ENCODE measurements around the gene EFCAB6. TPM values are rescaled to one million over a fixed set of nuclear protein-coding genes. Genes with fewer than 3 reads are reported as not detected.

Gene EFCAB6
- total RNA-seq, 4 donors from 2014 or later: 1.1 to 3.8 (median 2.7) TPM

DNA sequence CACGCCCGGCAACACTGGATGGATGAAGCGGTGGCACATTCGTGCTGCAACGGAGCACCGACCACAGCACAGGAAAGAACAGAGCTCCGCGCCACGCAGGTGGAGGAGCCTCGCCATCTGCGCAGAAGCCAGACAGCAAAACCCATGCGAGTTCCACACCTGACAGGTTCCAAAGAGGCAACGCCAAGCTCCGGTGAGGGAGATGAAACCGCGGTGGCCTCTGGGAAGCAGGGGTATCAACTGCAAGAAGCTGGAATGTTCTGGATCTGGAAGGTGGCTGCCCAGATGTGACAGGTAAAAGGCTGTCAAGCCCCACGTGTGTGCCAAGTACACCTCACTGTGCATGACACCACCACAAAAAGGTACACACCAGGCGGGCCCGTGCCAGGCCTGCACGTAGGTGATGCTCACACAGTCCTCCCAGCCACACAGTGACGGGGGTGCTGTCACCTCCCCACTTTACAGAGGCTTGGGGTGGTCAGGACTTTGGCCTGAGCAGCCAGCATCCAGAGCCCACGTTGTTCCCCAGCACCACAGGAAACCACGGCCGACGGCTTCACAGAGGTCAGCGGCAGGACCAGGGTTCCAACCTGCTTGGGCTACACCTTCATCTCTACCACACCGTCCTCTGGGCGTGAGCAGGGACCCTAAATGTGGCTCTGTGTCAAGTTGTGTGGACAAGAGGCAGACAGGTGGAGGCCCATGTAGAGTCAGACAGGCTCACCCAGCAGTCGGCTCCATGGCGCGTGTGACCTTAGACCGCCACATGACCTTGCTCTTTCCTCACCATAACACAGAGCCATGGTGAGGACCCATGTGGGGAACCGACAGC lies 19.7 kb upstream of the EFCAB6 start:
- peaks cover 0 to 36% (median 11%) of the 10 kb centered on the region in 3 donors for H3K4me1 ChIP-seq
- H3K36me3 ChIP-seq: no peaks in the 10 kb centered on the region
- ATAC-seq: no peak
- no peaks in the 10 kb centered on the region for H3K9me3 ChIP-seq
- H3K27me3 ChIP-seq: peaks cover 55% of the 10 kb centered on the region
- H3K4me3 ChIP-seq: no peak overlapping the region
- no peak for TF ChIP-seq POLR2AphosphoS5 (IDR thresholded peaks at IDR 0.05)
- H3K27ac ChIP-seq: no peak overlapping the region
- 91 to 93% methylated on average over 5 to 13 of the region's 33 CpGs for WGBS, 2 donors (ENCODE audit: low coverage in 1 of 2)

DNA sequence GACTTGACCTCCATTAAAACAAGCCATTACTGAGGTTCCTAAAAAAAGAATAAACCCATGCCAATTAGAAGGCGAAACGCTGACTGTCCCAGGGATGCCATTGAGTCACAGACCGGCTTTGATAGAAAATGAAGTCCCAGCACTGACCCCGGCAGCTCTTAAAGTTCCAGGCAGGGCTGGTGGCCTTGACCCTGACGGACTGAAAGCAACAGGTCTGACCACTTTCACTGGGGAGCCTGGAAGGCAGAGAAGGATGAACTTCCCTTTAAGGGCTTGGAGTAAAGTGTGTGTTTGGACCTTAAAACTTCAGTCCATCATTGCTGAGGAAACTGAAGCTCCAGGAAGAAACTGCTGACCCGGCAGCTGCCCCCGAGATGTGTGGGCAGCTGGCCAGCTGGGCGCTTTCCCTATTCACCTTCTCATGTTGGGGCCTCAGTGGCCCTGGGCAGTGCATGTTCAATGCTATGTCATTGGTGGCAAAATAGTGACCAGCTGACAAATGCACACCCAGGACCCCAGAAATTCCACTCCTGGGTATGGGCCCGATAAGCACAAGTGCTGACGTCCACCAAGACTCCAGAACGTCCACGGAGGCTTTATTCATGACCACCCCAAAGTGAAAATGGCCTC lies 18.9 kb upstream of the EFCAB6 start:
- Histone ChIP-seq H3K27ac (peak overlapping the region in 1 of 4 donors; percentile 73), H3K36me3 (no peaks in the 10 kb centered on the region), H3K27me3 (peaks cover 48% of the 10 kb centered on the region), H3K9me3 (no peaks in the 10 kb centered on the region), H3K4me1 (peaks cover 0 to 44% (median 14%) of the 10 kb centered on the region in 3 donors), H3K4me3 (no peak overlapping the region)
- ATAC-seq: no peak
- TF ChIP-seq POLR2AphosphoS5 (IDR thresholded peaks at IDR 0.05): no peak
- no peak for TF ChIP-seq POLR2A (IDR thresholded peaks at IDR 0.05)
- TF ChIP-seq, protein P1, sequence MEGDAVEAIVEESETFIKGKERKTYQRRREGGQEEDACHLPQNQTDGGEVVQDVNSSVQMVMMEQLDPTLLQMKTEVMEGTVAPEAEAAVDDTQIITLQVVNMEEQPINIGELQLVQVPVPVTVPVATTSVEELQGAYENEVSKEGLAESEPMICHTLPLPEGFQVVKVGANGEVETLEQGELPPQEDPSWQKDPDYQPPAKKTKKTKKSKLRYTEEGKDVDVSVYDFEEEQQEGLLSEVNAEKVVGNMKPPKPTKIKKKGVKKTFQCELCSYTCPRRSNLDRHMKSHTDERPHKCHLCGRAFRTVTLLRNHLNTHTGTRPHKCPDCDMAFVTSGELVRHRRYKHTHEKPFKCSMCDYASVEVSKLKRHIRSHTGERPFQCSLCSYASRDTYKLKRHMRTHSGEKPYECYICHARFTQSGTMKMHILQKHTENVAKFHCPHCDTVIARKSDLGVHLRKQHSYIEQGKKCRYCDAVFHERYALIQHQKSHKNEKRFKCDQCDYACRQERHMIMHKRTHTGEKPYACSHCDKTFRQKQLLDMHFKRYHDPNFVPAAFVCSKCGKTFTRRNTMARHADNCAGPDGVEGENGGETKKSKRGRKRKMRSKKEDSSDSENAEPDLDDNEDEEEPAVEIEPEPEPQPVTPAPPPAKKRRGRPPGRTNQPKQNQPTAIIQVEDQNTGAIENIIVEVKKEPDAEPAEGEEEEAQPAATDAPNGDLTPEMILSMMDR (IDR thresholded peaks at IDR 0.05): no peak
- no peak for TF ChIP-seq EP300 (IDR thresholded peaks at IDR 0.05)
- WGBS, 2 donors (ENCODE audit: low coverage in 1 of 2): 68 to 77% methylated on average over 8 to 10 of the region's 12 CpGs

DNA sequence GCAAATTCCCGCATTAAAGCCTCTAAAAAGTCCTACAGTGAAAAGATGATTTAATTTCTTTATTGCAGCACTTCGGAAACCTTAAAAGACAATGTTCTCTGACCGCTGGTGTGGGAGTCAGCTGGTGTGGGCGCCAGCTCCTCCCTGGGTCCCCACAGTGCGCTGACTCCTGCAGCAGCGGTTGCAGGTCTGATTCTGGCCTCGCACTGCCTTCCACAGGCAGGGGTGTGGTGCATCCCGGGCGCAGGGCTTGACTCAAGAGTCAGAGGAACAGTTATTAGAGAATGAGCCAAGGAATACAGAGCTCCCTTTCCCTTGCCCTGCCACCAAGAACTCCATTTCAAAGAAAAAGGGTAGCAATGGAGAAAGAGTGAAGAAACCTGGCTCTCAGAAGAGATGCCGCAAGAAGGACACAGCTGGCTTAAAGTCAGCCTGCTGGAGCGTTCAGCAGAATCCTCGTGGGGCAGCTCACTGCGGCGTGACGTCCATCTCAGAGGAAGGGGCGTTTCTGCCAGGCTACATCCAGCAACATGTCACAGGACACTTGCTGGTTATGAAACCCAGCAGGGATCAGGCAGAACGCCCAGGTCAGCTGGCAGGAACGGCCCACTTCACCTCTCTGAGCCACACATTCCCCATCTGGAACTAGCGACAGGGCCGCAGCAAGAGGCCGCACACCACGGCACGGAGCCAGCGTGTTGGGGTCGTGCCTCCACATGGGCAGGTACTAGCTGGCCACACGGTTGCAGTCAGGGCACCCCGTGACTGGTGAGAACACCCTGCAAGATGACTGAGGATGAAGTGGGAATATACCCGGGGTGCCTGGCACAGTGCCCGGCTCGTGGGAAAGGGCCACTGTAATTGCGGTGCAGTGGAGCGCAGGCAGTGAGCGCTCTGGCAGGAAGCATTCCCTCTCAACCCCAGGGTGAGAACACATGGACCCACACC lies 18.1 kb upstream of the EFCAB6 start:
- peak; percentile 78 for ATAC-seq
- H3K27ac ChIP-seq: peak overlapping the region in 3 of 4 donors; percentile 62 to 73 (median 73)
- no peaks in the 10 kb centered on the region for H3K36me3 ChIP-seq
- WGBS, 2 donors (ENCODE audit: low coverage in 1 of 2): 30 to 81% methylated on average over 7 to 12 of the region's 33 CpGs
- peaks cover 0 to 45% (median 14%) of the 10 kb centered on the region in 3 donors for H3K4me1 ChIP-seq
- H3K27me3 ChIP-seq: peaks cover 40% of the 10 kb centered on the region
- no peak overlapping the region for H3K4me3 ChIP-seq
- no peaks in the 10 kb centered on the region for H3K9me3 ChIP-seq
- TF ChIP-seq POLR2A (IDR thresholded peaks at IDR 0.05) (no peak), EP300 (IDR thresholded peaks at IDR 0.05) (no peak), POLR2AphosphoS5 (IDR thresholded peaks at IDR 0.05) (no peak)
- TF ChIP-seq, protein P1 (IDR thresholded peaks at IDR 0.05): no peak

DNA sequence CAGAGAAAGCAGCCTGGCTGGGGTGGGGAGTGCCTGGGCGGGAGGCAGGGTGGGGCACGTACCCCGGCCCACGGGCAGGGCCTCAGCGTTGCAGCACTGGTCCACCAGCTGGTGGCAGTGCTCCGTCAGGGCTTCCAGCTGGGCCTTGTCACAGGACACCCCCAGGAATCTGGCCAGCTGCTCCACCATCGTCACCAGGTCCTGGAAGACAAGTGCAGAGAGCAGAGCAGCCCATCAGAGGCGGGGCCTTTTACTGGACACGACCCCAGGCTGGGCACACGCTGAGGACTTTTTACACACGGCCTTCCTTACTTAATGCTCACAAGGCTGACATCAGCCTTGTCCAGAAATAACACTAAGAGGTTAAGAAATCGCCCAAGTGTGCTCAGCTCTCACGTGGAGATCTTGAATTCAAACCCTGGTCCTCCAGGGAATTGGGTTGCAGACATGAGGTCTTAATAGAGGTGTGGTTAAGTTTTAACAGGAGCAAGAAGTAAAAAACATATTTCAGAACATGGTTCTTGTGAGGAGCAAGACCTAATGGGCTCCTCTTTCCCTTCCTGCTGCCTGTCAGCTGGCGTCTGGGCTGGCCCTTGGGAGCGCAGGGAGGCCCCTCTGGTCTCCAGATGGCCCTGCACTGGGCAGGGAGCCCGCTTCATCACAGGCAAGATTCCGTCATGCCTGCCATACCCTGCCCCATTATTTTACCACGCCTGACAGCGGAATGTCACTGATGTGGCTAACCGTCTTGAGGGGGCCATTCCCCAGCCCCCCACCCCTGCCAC lies 17.1 kb upstream of the EFCAB6 start:
- TF ChIP-seq, protein P1 (IDR thresholded peaks at IDR 0.05): peak in 1 of 4 experiments; percentile 36
- TF ChIP-seq POLR2A (IDR thresholded peaks at IDR 0.05): no peak
- H3K36me3 ChIP-seq: no peaks in the 10 kb centered on the region
- H3K4me1 ChIP-seq: peaks cover 0 to 45% (median 14%) of the 10 kb centered on the region in 3 donors
- WGBS, 2 donors (ENCODE audit: low coverage in 1 of 2): 33 to 40% methylated on average over 3 to 8 of the region's 20 CpGs
- peak; percentile 83 for ATAC-seq
- H3K27ac ChIP-seq: peak overlapping the region in 3 of 4 donors; percentile 62 to 73 (median 73)
- H3K4me3 ChIP-seq: no peak overlapping the region
- H3K27me3 ChIP-seq: peaks cover 46% of the 10 kb centered on the region
- no peaks in the 10 kb centered on the region for H3K9me3 ChIP-seq

All from gastroesophageal sphincter (tissue), 4 donors.